KG1 (cell line): ENCODE results near the gene FZR1.
A peak's percentile ranks its signal among the peaks of the same experiment; 100 is the strongest.

ENCODE experiments used
- DNase-seq: peaks from one replicate; lab custom pipeline; 2025; lab: John Stamatoyannopoulos, UW

FZR1 gene

DNA sequence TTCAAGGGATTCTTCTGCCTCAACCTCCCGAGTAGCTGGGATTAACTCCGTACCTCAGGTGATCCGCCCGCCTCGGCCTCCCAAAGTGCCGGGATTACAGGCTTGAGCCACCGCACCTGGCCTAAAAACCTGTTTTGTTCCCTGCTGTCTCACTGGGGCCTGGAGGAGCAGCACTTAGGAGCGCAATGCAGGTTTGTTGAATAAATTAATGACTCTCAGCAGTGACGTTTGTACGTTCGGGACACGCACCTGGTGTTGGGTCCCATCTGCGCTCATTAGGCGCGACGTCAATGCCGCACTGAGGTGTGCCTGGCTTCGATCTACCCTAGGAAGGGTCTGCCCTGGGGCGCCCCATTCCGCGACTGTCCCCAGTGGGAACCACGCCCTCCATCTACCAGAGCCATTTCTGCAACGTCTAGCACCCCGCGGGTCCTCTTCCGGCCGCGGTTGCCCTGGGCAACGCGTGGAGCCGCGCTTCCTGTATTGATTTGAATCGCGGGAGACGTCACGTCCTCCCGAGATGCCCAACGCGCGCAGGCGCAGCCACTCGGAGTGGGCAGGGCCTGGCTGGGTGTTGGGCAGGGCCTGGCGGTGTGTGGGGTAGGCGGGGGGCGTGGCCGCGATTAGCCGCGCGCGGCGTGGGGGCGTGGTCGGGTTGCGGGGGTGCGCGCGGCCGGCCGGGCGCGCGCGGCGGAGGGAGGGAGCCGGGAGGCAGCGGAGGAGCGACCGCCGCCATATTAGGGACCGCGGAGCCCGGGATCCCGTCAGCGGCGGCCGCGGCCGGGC lies at the start of gene FZR1:
TSS of gene FZR1 (plus strand) at position 714 of the 786 bp plus-strand sequence. CDS start 16,679 bp downstream, outside the sequence.
- peak; percentile 94 for DNase-seq

- DNase-seq: no peak
Measured at GRCh38 chr19:3456925-3457527, 49.1 kb upstream of the FZR1 start.

- DNase-seq: no peak
Measured at GRCh38 chr19:3457528-3458228, 48.4 kb upstream of the FZR1 start.

DNA sequence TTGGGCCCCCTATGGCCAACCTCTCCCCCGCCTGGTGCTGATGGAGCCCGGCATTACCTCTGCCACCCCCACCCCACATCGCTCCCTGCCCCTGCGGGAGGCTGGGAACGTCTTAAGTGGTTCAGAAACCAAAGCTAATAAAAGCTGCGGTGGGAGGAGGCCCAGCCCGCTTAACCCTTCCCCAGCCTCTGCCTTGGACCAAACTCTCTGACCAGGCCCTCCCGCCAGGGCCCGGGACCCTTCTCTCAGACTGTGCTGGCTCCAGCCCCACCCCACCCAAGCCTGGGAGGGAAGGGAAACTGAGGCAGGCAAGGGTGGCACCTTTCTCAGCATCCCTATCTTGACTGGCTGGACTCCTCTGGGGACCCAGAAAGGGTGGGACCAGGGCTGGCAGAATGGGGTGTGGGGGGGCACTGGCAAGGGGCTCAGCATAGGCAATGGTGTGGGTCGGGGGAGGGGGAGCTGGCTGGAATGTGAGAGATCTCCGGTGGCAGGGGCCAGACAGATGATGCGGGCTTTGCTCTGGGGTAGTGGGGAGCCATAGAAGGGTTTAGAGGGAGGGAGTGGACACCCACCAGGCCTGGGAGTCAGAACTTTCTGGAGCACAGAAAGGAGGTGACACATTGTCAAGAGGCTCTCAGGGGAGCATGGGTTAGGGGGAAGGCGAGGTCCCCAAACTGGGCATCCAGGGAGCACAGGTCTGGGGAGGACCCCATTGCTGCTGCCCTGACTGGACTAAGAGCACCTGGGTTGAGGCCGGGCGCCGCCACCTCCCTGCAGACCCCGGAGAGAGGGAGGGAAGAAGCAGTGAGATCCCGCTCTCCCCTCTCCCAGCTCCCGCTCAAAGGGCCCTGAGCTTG lies 47.7 kb upstream of the FZR1 start:
- no peak for DNase-seq

- no peak for DNase-seq
Measured at GRCh38 chr19:3459089-3459881, 46.8 kb upstream of the FZR1 start.

- DNase-seq: no peak
Measured at GRCh38 chr19:3459965-3460582, 46.0 kb upstream of the FZR1 start.

DNA sequence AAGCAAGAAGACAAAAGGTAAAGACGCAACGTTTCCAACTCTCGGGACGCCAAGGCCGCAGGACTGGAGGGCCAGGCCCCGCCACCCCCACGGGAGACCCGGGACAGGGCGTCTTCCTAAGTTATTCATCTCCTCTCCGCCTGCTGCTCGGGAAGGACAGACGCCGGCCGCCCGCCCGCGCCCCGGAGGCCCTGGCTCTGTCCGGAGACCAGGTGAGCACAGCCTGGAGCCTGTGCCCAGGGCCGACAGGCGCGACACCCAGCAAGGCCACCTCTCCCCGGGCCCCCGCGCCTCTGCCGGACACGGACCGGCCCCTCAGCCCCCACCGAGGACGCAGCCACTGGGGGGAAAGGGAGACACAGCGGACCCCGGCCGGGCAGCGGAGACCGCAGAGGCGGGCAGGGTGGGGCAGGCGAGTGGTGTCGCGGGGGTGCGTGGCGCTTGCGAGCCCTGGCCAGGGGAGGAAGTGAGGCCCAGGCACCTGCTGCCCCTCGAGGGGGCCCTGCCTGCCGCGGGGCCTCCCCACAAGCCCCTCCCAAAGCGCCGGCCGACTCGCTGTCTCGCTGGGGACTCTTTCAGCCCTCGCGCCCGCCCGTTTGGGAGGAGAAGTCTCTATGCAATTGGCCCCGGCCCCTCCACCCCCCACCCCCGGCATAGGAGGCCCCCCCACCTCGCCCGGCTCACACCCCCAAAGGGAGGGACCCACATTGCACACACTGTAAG lies 43.0 kb upstream of the FZR1 start:
- no peak for DNase-seq

- no peak for DNase-seq
Measured at GRCh38 chr19:3463714-3464586, 42.2 kb upstream of the FZR1 start.

GRCh38 chr19:3464587-3465235 lies 41.4 kb upstream of the FZR1 start:
- no peak for DNase-seq

GRCh38 chr19:3465552-3465951 lies 40.6 kb upstream of the FZR1 start:
- DNase-seq: no peak

DNA sequence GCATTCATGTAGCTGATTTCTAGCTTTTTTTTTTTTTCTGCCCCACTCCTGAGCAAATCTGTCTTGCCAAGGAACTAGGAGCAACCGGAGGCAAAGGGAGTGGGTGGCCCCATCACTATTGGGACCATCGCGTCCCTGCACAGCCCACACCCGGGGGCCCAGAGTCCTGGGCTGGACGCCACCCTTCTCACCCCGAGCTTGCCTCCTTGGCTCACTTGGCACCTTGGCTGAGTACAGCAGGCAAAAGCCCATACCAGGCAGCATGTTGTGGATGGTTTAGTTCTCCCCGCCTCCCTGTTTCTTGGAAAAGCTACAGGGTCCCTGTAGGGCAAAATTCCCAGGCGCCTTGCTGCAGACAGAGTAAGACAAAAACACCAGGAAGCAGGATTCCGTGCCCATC lies 39.5 kb upstream of the FZR1 start:
- DNase-seq: no peak

- DNase-seq: no peak
Measured at GRCh38 chr19:3467437-3468198, 38.5 kb upstream of the FZR1 start.

- no peak for DNase-seq
Measured at GRCh38 chr19:3468211-3468610, 37.9 kb upstream of the FZR1 start.

GRCh38 chr19:3469638-3470499 lies 36.2 kb upstream of the FZR1 start:
- no peak for DNase-seq

DNA sequence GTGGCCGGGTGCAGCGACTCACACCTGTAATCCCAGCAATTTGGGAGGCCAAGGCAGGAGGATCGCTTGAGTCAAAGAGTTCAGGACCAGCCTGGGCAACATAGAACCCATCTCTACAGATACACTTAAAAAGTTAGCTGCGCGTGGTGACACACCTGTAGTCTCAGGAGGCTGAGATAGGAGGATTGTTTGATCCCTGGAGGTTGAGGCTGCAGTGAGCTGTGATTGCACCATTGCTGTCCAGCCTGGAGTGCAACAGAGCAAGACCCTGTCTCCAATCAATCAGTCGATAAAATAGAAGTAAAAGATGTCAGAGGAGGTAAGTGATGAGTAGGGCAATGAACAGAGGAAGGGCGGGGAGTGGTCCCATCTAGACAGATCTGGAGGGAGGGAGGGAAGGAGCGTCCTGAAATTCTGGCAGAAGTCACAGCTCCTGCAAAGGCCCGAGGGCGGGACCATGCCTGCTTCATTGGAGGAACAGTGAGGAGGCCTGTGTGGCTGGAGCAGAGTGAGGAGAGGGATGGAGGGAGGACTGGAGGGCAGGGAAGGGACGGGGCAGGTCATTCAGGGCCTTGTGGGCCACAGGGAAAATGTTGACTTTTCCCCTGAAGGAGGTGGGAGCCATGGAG lies 35.5 kb upstream of the FZR1 start:
- DNase-seq: no peak

GRCh38 chr19:3471954-3472655 lies 34.0 kb upstream of the FZR1 start:
- peak; percentile 10 for DNase-seq
